Esophagus muscularis mucosa (tissue), 4 donors: ENCODE results near the gene CLSTN3. TPM values are rescaled to one million over a fixed set of nuclear protein-coding genes. Genes with fewer than 3 reads are reported as not detected.

Experiments
- DNase-seq: peaks from one replicate; pipeline ENCODE4 v3.0.0-alpha.2; 2017; ENCODE audit errors: extremely low spot score
- H3K27ac ChIP-seq, 4 donors: fragments of 200-600 bp; sonication (generic); replicated peaks in 1 of 4; 1 replicate in 3 of 4; 2 replicates in 1 of 4; pipeline ENCODE4 v1.5.1; 2016 to 2019; ENCODE audit warnings: mild to moderate bottlenecking in 1 of 4
- H3K27me3 ChIP-seq, 4 donors: fragments of 200-600 bp; sonication (generic); one replicate each; pipeline versions ENCODE4 v1.5.1 to v1.6.0; 2016 to 2019
- H3K36me3 ChIP-seq, 4 donors: fragments of 200-600 bp; sonication (generic); one replicate each; pipeline ENCODE4 v1.5.1; 2016 to 2019
- H3K4me1 ChIP-seq, 4 donors: fragments of 200-600 bp; sonication (generic); one replicate each; pipeline ENCODE4 v1.5.1; 2016 to 2019
- H3K4me3 ChIP-seq, 4 donors: fragments of 200-600 bp; sonication (generic); 1 replicate in 2 of 4; 2 replicates in 2 of 4; pipeline ENCODE4 v1.5.1; 2016 to 2019; ENCODE audit warnings: mild to moderate bottlenecking in 4 of 4, moderate library complexity in 1 of 4
- H3K9me3 ChIP-seq, 4 donors: fragments of 200-600 bp; sonication (generic); 1 replicate in 3 of 4; 2 replicates in 1 of 4; pipeline ENCODE4 v1.5.1; 2016 to 2019
- CTCF ChIP-seq, 3 experiments: fragments of 200-600 bp in 2 of 3; fragments of 450-650 bp in 1 of 3; sonication (generic) in 2 of 3; IDR thresholded peaks; one replicate each; pipeline ENCODE4 v1.5.1; 2017 to 2019; ENCODE audit warnings: antibody characterized with exemption in 3 of 3, mild to moderate bottlenecking in 2 of 3, moderate library complexity in 1 of 3
- EP300 ChIP-seq: sonication (generic); formaldehyde crosslinking; IDR thresholded peaks from one replicate; pipeline ENCODE4 v1.6.1; 2017; ENCODE audit warnings: antibody characterized with exemption
- POLR2A ChIP-seq: fragments of 450-650 bp; IDR thresholded peaks from one replicate; pipeline ENCODE4 v1.6.1; 2017; ENCODE audit warnings: antibody characterized with exemption, moderate library complexity, mild to moderate bottlenecking, low read depth
- POLR2AphosphoS5 ChIP-seq, 2 donors: sonication (generic); formaldehyde crosslinking; IDR thresholded peaks; one replicate each; pipeline ENCODE4 v1.6.1; 2017; ENCODE audit warnings: antibody characterized with exemption in 2 of 2
- WGBS: methylation state at CpG from one replicate; pipeline ENCODE4 v1.1.5; 2018; 5-methylcytosine and 5-hydroxymethylcytosine counted together
- intact Hi-C: fragments of 100-400 bp; cut with DNase I; formaldehyde crosslinking; loops from one replicate; pipeline ENCODE4 v1.15.1; 2023
- small RNA-seq, 3 donors: library from RNA; depleted of rRNA; stranded (forward); fragments of <200 nt; gene quantifications; one replicate each; pipeline ENCODE3, GENCODE V24; 2016
- total RNA-seq, 4 donors: library from RNA; depleted of rRNA; stranded (reverse); fragments of >200 nt; gene quantifications; one replicate each; pipeline versions ENCODE4 v1.1.0 to v1.2.1, GENCODE V29; 2016

The CLSTN3 gene
- total RNA-seq, 4 donors from 2014 or later = 9.6 to 25.6 (median 19.3) TPM

GRCh38 chr12:7205091-7205490, 74.9 kb downstream of the CLSTN3 start:
- Histone ChIP-seq H3K27ac (no peak overlapping the region), H3K9me3 (no peaks in the 10 kb centered on the region), H3K4me1 (no peaks in the 10 kb centered on the region), H3K4me3 (no peak overlapping the region), H3K27me3 (no peaks in the 10 kb centered on the region), H3K36me3 (peaks cover 61 to 93% (median 80%) of the 10 kb centered on the region in 4 donors)
- TF ChIP-seq POLR2A = no peak
- no peak for TF ChIP-seq EP300
- no peak for TF ChIP-seq CTCF (IDR thresholded peaks at IDR 0.05)
- no peak for TF ChIP-seq POLR2AphosphoS5 (IDR thresholded peaks at IDR 0.05)
- intact Hi-C loops = no loop called here
- no peak for DNase-seq

- DNase-seq = peak; percentile 7
- no peaks in the 10 kb centered on the region for H3K4me1 ChIP-seq
- H3K4me3 ChIP-seq = no peak overlapping the region
- peaks cover 0 to 9% (median 0%) of the 10 kb centered on the region in 4 donors for H3K9me3 ChIP-seq
- 92% methylated on average over 3 of the region's 3 CpGs for whole genome bisulfite sequencing
- TF ChIP-seq POLR2AphosphoS5 (IDR thresholded peaks at IDR 0.05) (no peak), EP300 (no peak), POLR2A (no peak)
- no peak overlapping the region for H3K27ac ChIP-seq
- H3K36me3 ChIP-seq = peaks cover 76 to 100% (median 86%) of the 10 kb centered on the region in 4 donors
- H3K27me3 ChIP-seq = no peaks in the 10 kb centered on the region
- intact Hi-C loops = no loop called here
Observed at GRCh38 chr12:7206691-7207090, 76.5 kb downstream of the CLSTN3 start.

- H3K9me3 ChIP-seq = peaks cover 0 to 9% (median 2%) of the 10 kb centered on the region in 4 donors
- DNase-seq = peak; percentile 57
- no peak for TF ChIP-seq EP300
- TF ChIP-seq POLR2A = no peak
- peaks cover 69 to 96% (median 78%) of the 10 kb centered on the region in 4 donors for H3K36me3 ChIP-seq
- H3K27ac ChIP-seq = no peak overlapping the region
- intact Hi-C loops = no loop called here
- H3K27me3 ChIP-seq = no peaks in the 10 kb centered on the region
- no peak overlapping the region for H3K4me3 ChIP-seq
- 95% methylated on average over 9 of the region's 10 CpGs for WGBS
- H3K4me1 ChIP-seq = no peaks in the 10 kb centered on the region
Observed at GRCh38 chr12:7207866-7208625, 77.9 kb downstream of the CLSTN3 start.

Small RNAs within 50 kb of the gene (small RNA-seq; reads per million reads assigned to genes)
- gene RNU6-485P = 0 reads per million in 3 donors

Other genes with a start within 250 kb of the CLSTN3 start
- gene LRRC23, start 225.5 kb upstream of the CLSTN3 start, total RNA-seq = 10 to 100 TPM in 2 of 4 donors, 1 to 10 TPM in 2; 8.3 to 12.9 (median 11.0) TPM
- 10 to 100 TPM; 28.7 to 49.7 (median 40.0) TPM for gene ENO2, start 215.8 kb upstream of the CLSTN3 start, total RNA-seq
- gene ATN1, start 202.4 kb upstream of the CLSTN3 start, total RNA-seq = 100 to 1,000 TPM in 2 of 4 donors, 10 to 100 TPM in 2; 72.2 to 163 (median 92.4) TPM
- gene RNU7-1, start 186.6 kb upstream of the CLSTN3 start, total RNA-seq = not detected
- gene C12orf57, start 186.3 kb upstream of the CLSTN3 start, total RNA-seq = 100 to 1,000 TPM; 307 to 437 (median 325) TPM
- gene PTPN6, start 179.0 kb upstream of the CLSTN3 start, total RNA-seq = 10 to 100 TPM in 3 of 4 donors, 1 to 10 TPM in 1; 9.1 to 16.9 (median 13.3) TPM
- 100 to 1,000 TPM; 194 to 265 (median 233) TPM for gene PHB2, start 159.7 kb upstream of the CLSTN3 start, total RNA-seq
- gene EMG1, start 159.5 kb upstream of the CLSTN3 start, total RNA-seq = 10 to 100 TPM; 20.8 to 35.1 (median 26.3) TPM
- 10 to 100 TPM; 21.6 to 33.3 (median 26.2) TPM for gene LPCAT3, start 111.9 kb upstream of the CLSTN3 start, total RNA-seq
- 100 to 1,000 TPM; 454 to 549 (median 512) TPM for gene C1S, start 69.7 kb upstream of the CLSTN3 start, total RNA-seq
- 100 to 1,000 TPM; 324 to 603 (median 572) TPM for gene C1R, start 37.9 kb upstream of the CLSTN3 start, total RNA-seq
- 100 to 1,000 TPM in 1 of 4 donors, 10 to 100 TPM in 3; 64.8 to 159 (median 88.2) TPM for gene C1RL, start 21.2 kb upstream of the CLSTN3 start, total RNA-seq
- gene RBP5, start 1.5 kb upstream of the CLSTN3 start, total RNA-seq = 1 to 10 TPM in 2 of 4 donors, under 1 TPM in 2; 0.46 to 5.0 (median 0.91) TPM
- gene PEX5, start 59.3 kb downstream of the CLSTN3 start, total RNA-seq = 10 to 100 TPM; 32.8 to 53.5 (median 38.4) TPM
- gene ACSM4, start 173.7 kb downstream of the CLSTN3 start, total RNA-seq = not detected